HuH-7.5 (cell line): ENCODE measurements around the gene PRSS53.

Experiments
- DNase-seq: peaks from one replicate; pipeline ENCODE4 v3.0.0; 2011; ENCODE audit warnings: low spot score

The PRSS53 gene

GRCh38 chr16:31093132-31093703 is 4.5 kb upstream of the PRSS53 start:
- no peak for DNase-seq

- no peak for DNase-seq
Observed at GRCh38 chr16:31092330-31092729, 3.6 kb upstream of the PRSS53 start.

- DNase-seq: no peak
Observed at GRCh38 chr16:31090540-31090939, 1.8 kb upstream of the PRSS53 start.

- DNase-seq: no peak
Observed at GRCh38 chr16:31089199-31089598, 456 bp upstream of the PRSS53 start.

- no peak for DNase-seq
Observed at GRCh38 chr16:31087971-31088370, 772 bp downstream of the PRSS53 start.

- no peak for DNase-seq
Observed at GRCh38 chr16:31087481-31087880, 1.3 kb downstream of the PRSS53 start.

GRCh38 chr16:31086629-31086906 is 2.2 kb downstream of the PRSS53 start:
- DNase-seq: no peak

- DNase-seq: no peak
Observed at GRCh38 chr16:31085873-31086628, 2.7 kb downstream of the PRSS53 start.

DNA sequence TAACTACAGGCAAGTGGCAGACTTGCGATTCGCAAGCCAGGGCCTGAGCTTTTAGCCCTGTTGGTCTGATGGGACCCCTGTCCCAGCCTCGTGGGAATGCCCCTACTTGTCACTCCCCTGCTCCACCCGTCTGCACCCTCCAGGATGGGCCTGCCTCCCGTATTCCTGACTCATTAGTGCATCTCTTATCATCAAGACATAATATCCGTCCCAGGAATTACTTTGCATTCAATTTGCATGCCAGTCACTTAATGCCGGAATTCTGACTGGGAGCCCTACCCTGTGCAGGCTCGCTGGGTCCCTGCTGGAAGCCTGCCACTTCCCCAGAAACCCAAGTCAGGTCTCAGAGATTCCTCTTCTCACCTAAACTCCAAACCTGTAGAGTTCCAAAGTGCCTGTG is 3.3 kb downstream of the PRSS53 start:
- no peak for DNase-seq

GRCh38 chr16:31084584-31085302 is 4.0 kb downstream of the PRSS53 start:
- DNase-seq: no peak

GRCh38 chr16:31083981-31084380 is 4.8 kb downstream of the PRSS53 start:
- no peak for DNase-seq

DNA sequence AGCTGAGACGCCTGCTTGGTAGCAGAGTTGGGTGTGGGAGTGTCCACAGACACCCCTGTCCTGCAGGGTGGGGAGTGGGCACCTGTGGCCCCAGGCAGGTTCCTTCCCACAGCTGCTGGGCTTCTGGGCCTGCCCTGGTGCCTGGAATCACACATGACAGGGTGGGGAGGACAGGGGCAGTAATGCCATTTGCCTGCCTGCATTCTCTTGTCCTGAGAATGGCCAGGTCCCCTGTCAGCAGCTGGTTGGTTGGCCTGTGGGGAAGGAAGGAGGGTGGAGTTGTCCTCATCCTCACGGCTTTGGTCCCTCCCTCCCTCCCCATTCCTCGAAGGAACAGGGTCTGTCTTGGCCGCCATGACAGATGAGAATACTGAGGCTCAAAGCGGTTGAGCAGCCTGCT is 5.2 kb downstream of the PRSS53 start:
- DNase-seq: no peak

DNA sequence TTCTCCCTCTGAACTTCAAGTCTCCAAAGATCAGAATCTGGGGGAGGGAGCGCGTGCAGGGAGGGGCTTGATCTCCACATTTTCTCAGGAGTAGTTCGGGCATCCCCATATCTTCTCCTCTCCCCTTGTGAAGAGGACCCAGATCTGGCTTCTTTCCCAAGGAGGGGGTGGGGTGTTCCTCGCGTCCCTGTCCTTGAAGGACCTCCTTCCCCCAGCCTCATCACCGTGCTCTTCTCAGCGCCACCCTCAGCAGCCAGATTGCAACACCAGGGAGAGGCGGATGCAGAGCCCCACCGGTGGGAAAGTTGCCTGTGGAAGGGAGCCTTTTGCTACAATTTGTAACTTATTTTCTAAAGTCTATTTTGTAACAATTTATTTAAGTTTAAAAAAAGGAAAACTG is 5.7 kb downstream of the PRSS53 start:
- no peak for DNase-seq

DNA sequence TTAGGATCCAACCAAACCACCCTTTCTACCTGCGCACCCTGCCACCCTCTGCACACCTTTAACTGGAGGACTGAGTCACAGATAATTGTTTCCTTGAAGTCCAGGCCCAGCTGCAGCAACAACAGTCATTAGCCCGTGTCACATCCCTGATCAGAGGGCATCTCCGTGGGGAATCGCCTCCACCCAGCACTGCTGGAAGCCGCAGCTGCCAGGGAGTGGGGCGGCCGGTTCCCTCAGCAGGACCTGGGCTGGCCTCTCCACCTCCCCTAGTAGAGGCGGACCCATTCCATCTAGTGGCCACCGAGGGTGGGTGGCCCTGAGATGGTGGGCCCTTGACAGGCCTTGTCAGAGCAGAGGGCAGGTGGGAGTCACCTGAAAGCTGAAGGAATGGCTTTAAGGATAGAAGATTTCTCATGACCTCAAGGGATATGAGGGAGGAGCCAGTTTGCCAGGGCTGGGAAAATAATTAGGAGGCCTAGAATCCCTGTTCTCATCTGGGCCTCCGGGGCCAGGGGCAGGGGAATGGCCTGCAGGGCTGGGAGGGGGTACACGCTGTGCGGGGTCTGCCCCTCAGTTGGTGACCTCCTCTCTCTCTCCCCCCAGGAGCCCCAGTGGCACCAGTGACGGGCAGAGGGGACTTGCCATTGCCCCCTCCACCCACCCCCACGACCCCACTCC is 6.2 kb downstream of the PRSS53 start:
- no peak for DNase-seq

- DNase-seq: no peak
Observed at GRCh38 chr16:31081428-31082351, 7.1 kb downstream of the PRSS53 start.

- no peak for DNase-seq
Observed at GRCh38 chr16:31080756-31081419, 7.9 kb downstream of the PRSS53 start.

DNA sequence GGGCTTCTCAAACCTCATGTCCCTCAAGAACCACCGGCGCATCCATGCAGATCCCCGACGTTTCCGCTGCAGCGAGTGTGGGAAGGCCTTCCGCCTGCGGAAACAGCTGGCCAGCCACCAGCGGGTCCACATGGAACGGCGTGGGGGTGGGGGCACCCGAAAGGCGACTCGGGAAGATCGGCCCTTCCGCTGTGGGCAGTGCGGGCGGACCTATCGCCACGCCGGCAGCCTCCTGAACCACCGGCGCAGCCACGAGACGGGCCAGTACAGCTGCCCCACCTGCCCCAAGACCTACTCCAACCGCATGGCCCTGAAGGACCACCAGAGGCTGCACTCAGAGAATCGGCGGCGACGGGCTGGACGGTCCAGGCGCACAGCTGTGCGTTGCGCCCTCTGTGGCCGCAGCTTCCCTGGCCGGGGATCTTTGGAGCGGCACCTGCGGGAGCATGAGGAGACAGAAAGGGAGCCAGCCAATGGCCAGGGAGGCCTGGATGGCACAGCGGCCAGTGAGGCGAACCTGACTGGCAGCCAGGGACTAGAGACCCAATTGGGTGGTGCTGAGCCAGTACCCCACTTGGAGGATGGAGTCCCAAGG is 8.6 kb downstream of the PRSS53 start:
- DNase-seq: no peak

- no peak for DNase-seq
Observed at GRCh38 chr16:31079342-31079944, 9.3 kb downstream of the PRSS53 start.

DNA sequence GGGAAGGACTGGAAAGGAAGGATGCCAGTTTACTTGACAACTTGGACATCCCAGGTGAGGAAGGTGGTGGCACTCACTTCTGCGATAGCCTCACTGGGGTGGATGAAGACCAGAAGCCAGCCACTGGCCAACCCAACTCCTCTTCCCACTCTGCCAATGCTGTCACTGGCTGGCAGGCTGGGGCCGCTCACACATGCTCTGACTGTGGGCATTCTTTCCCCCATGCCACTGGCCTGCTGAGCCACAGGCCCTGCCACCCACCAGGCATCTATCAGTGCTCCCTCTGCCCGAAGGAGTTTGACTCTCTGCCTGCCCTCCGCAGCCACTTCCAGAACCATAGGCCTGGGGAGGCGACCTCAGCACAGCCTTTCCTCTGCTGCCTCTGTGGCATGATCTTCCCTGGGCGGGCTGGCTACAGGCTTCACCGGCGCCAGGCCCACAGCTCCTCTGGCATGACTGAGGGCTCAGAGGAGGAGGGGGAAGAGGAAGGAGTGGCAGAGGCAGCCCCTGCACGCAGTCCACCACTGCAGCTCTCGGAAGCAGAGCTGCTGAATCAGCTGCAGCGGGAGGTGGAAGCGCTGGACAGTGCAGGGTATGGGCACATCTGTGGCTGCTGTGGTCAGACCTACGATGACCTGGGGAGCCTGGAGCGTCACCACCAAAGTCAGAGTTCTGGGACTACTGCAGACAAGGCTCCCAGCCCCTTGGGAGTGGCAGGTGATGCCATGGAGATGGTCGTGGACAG is 10.0 kb downstream of the PRSS53 start:
- no peak for DNase-seq
